Smooth muscle cell of the brain vasculature (primary cell): ENCODE data around the gene LYRM4.
"Not testable (repeated sequence)": the region's sequence is repeated elsewhere in the genome, so short reads cannot be mapped to it uniquely, and the experiment has no call there.

Source experiments
- DNase-seq: peaks from one replicate; pipeline ENCODE4 v3.0.0-alpha.2; 2012; ENCODE audit warnings: low read depth, low spot score

The LYRM4 gene

DNA sequence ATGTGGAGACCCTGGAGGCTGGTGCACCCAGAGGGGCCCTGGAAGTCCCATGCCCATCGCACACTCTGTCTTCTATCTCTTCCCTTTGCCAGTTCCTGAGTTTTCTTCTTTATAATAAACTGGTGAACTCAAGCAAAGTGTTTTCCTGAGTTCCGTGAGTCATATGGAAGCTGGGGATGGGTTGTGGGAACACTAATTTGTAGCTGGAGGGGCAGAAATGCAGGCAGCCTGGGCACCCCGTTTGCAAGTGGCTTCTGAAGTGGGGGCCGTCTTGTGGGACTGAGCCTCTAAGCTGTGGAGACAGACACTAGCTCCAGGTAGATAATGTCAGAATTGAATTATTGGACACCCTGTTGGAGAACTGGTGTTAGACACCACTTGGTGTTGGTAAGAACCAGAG, 178.8 kb downstream of the LYRM4 start:
- no peak for DNase-seq

DNA sequence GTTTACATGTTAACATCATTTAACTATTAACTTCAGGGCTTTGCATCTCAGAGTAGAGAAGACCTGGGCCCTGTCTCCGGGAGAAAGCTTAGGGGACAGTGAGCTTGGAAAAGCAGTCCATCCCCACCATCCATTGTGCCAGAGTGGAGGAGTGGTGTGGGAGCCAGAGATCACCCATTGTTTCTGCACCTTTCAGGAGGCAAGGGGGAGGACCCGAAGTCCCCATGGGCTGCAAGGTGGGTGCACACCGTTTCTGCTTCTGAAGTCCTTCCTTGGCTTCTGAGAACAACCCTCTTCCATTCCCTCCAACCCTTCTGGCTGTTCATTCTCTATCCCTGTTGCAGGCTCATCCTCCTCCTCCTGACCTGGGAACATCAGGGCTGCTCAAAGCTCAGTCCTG, 179.6 kb downstream of the LYRM4 start:
- no peak for DNase-seq

DNA sequence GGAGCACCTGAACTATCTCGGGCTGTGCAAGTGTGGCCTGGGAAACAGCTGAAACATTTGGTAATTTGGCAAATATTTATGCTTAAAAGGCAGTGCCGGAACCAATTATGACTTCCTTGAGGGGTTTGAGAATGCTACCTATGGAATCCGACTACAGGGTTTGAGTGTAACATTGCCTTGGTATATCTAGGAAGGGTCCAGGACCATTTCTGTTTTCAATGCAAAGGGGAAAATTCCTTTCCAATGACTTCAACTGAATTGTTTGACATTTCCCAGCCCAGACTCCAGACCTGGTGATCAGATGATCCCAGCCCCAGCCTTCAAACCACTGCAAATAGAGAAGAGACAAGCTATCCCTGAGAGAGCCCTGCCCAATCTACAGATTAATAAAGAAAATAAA, 180.2 kb downstream of the LYRM4 start:
- DNase-seq, result no peak

DNA sequence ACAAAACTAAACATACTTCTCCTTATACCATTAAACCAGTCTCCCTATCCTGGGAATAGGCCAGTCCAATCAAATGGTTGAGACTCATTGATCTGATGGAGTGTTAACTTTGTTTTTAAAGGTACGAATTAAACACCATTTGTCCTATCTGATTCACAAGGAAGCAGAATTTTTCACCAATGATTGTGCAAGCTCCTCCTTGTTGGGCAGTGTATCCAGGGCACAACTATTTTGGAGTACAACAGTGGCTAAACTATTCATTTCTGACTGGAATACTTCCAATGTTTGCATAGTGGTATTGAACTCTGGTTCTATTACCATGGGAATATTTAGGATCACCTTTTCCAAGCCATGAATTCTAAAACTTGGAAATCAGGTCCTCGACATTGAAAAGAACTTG, 181.1 kb downstream of the LYRM4 start:
- no peak for DNase-seq

DNA sequence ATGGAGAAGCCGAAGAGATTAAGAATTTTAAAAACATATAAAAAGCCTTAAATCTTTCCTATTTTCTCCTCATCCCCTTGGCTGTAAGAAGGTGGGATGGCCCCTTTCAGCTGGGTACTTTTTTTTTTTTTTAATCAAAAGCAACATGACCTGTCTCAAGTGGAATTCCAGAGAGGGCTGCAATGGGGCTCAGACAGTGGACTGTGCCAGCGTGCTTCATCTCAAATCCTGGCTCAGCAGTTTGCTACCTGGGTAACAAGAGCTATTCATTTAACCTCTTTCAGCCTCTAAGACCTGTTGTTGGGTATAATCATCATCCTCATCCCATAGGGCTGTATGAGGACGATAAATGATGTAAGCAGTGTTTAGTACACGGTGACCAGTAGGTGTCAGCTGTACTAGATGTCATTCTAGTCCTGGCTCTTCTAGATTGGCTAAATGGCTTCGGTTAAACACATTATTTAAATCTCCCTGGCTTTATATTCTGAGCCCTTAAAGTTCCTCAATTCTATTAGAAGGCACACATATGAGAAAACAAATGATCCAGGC, 182.6 kb downstream of the LYRM4 start:
- DNase-seq, result no peak

DNA sequence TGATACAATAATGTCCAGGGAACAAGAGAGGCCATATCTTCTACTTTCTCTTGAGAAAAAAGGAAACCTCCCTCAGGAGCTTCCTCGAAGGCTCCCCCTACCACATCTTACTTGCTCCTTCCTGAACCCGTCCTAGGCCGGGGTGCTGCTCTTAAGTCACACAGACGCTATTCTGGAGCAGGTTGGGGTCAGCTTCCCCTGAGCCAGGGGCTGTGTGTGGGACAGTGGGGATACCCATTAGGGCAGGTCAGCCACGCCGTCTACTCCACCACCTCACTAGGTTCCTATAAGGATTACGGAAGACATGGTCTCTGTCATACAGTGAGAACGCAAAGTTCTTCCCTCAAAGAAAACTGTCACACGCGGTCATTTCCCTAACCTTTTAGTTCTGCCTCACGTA, 183.8 kb downstream of the LYRM4 start:
- DNase-seq, result no peak

DNA sequence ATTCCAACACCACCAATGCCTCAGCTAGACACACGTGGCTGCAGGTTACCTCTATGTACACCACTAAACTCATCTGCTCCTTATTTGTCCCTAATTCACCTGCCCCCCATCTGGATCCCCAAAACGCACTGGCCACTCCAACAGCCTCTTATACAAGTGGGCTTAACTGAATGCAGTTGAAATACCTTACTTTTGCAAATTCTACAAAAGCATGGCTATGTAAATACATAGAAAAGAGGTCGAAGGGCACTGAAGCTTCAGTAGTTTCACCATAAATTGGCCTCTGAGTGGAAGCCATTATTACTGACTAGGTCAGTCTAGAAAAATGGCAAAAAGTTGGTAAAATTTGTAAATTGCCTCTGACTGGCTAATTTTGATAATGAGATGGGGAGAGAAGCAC, 186.8 kb downstream of the LYRM4 start:
- DNase-seq, result no peak

DNA sequence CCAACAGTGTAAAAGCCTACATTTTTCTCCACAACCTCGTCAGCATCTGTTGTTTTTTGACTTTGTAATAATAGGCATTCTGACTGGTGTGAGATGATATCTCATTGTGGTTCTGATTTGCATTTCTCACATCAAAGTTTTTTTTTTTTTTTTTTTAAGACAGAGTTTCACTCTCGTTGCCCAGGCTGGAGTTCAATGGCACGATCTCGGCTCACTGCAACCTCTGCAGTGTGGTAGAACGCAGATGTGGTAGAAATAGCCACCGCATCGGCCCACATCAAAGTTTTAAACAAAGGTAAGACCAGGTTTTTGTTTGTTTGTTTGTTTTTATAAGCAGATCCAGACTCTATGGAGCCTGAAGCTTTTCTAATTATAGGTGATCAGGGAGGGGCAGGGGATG, 188.3 kb downstream of the LYRM4 start:
- no peak for DNase-seq

DNA sequence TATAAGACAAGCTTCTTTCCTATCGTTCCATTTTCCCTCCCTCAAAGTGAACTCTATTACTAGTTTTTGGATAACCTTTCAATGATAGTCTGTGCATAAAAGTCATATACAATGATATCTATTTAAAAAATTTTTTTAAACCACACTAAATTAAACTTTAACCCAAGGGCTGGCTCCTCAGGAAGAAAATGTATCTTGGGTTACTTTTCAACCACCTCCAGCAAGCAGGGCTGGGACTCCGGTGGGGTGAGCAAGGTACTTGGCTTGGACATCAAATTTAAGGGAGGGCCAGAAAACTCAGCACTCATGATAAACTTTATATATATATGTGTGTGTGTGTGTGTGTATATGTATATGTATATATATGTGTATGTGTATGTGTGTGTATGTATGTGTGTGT, 189.5 kb downstream of the LYRM4 start:
- DNase-seq, result no peak

DNA sequence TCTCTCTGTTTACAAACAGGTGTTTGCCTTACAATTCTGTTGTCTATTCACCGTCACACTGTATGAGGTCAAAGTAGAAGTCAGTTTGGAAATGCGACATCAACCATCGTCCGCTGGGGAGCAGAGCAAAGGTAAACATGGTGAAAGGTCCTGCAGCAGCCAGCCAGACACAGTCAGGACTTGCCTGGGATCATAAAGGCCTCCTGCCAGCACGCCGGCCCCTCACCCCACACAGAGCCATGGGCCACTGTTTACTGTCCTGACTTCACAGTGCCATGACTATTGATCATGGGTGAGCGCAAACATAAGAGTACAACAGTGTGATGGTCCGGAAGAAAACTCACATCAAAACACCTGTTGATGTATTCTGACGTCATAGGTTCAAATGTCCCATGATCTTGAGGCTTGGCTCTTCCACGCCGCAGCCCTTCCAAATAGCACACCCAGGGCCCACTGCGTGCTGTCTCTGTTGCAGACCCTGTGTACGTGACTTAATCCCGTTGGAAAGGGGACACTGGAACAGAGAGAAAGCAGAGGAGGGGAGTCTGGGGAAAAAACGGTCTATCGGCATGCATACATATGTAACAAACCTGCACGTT, 192.5 kb downstream of the LYRM4 start:
- DNase-seq, result no peak

DNA sequence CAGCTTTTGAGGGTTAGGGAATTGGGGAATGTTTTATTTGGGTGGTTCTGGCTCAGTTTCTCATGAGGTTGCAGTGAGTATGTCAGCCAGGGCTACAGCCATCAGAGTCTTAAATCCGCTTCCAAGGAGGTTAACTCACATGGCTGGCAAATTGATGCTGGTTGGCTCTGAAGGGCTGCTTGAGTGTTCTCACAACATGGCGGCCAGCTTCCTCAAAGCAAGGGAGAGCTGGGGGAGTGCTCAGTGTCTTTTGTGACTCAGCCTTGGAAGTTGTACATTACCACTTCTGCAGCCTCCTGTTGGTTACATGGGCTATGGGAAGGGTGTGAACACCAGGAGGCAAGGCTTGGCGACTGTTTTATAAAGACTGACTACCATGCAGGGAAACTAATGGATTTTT, 193.4 kb downstream of the LYRM4 start:
- DNase-seq, result no peak

DNA sequence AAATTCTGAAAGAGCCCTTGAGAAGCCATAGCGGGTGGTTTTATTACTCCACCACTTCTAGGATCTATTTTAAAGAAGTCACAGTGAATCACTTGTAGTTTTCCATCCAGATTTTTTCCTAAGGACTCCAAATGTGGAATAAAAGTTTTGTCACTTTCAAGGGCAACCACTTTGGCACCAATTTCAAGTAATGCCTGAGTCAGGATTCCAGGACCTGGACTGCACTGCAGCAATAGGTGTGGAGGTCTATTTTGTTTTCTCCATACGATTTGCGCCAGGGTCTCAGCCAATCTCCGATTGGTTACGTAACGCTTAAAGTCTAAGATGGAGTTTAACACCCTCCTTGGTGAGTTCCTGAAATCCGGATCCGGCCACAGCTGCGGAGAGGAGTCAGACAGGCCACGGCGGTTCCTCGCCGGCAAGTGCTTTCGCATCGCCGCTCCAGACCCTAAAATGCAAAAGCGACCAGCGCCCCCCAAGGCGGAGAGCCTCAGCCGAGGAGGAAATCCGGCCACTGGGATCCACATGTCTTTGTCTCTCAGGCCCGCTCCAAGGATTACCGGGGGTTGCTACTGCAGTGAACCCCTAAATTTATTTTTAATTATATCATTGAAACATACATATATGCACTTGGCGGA, 194.2 kb downstream of the LYRM4 start:
- DNase-seq, result no peak

DNA sequence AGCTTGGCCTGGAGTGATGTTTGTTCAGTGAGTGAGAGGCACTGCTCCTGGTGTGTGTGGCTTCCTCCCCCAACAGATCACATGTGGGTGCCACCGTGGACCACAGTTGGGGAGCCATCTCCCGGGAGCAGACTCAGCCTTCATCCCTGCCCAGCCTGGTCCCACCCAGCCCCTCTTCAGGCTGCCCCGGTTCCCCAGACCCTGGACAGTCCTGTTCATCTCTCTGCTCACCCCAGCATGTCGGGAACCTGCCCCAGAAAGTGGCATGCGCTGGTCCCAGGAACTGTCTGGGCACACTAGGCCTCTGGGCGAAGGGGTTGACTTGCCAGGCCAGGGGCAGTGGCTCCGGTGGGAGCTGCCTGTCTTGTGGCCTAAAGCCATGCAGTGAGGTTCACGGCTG, 197.1 kb downstream of the LYRM4 start:
- no peak for DNase-seq

DNA sequence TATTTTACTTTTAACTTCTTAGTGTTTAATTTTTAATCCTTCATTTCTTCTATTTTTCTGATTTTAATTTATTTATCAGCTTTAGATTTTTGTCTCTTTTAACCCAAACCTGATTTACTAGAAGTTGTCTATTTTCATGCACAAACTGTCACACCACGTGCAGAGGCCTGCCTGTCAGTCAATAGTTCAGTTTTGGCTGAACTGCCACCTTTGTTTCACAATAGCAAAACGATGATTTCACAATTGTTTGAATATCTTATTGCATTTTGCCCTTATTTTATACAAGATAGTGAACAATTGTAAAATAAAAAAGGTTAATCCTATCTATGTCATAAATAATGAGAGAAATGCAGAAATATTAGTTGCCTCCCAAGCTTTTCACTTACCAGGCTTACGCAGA, 199.6 kb downstream of the LYRM4 start:
- no peak for DNase-seq

DNA sequence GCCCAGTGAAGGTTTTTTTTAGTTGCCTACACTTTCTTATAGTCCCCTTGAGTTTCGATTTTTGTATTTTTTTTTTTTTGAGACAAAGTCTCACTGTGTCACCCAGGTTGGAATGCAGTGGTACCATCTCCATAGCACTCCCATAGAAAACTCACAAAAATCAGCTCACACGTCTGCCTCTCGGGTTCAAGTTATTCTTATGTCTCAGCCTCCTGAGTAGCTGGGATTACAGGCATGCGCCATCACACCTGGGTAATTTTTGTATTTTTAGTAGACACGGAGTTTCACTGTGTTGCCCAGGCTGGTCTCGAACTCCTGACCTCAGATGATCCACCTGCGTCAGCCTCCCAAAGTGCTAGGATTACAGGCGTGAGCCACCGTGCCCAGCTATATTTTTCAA, 200.3 kb downstream of the LYRM4 start:
- not testable (repeated sequence) for DNase-seq

DNA sequence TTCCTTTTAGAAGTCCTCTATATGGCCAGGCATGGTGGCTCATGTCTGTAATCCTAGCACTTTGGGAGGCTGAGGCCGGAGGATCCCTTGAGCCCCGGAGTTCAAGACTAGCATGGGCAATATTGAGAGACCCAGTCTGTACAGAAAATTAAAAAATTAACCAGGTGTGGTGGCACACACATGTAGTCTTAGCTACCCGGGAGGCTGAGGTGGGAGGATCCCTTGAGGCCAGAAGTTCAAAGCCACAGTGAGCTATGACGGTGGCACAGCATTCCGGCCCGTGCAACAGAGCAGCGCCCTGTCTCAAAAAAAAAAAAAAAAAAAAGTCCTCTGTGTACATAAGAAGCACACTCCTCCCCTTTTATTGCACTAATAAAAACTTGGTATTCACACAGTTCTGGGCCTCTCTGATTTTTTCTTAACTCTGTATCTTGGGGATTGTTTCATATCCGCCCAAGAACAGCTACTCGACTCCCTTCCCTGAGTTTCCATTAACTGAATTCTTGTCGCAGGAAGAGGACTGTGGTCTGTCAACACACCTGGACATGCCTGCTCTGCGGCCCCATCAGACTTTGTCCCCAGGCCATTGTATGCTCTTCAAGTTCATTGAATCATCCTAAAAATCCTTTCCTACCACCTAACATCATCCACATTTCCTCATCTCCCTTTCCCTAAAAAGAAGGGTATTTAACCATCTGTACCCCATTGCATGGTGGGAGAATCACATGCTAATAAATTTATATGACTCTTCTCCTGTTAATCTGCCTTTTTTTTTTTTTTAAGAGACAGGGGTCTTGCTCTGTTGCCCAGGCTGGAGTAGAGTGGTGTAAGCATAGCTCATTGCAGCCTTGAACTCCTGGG, 201.5 kb downstream of the LYRM4 start:
- no peak for DNase-seq
